HEK293 (cell line): ENCODE results near the gene RIPK4.
A peak's percentile ranks its signal among the peaks of the same experiment; 100 is the strongest.

Experiments
- CTCF ChIA-PET: fragments of 350-600 bp; formaldehyde crosslinking; extraction: SDS; loops from one replicate; lab custom pipeline; 2021; ENCODE audit warnings: antibody characterized with exemption; lab: Yijun Ruan, JAX
- POLR2A ChIA-PET: fragments of 300-600 bp; formaldehyde crosslinking; extraction: SDS; loops from one replicate; lab custom pipeline; 2020; ENCODE audit warnings: antibody characterized with exemption, inconsistent platforms; lab: Yijun Ruan, JAX
- H3K27ac ChIP-seq: fragments of 200-500 bp; sonication (Bioruptor generic); 2 replicates; pipeline ENCODE4 v1.5.1; 2014; ENCODE audit warnings: low read depth, low read length, control low read depth, inconsistent platforms; ENCODE audit errors: extremely low read depth
- H3K36me3 ChIP-seq, 2 experiments: fragments of 200-500 bp in 1 of 2; sonication (Bioruptor generic) in 1 of 2; 1 replicate in 1 of 2; 2 replicates in 1 of 2; pipeline ENCODE4 v1.5.1; 2014 to 2017; ENCODE audit warnings: inconsistent platforms in 2 of 2, low read length in 2 of 2; ENCODE audit not compliant: control insufficient read depth in 2 of 2, insufficient read depth in 1 of 2
- H3K4me1 ChIP-seq: fragments of 200-500 bp; sonication (Bioruptor generic); 2 replicates; pipeline ENCODE4 v1.5.1; 2014; ENCODE audit warnings: mild to moderate bottlenecking, low read length, inconsistent platforms; ENCODE audit not compliant: control insufficient read depth, insufficient read depth
- H3K4me3 ChIP-seq: 2 replicates; pipeline ENCODE4 v1.5.1; 2011; ENCODE audit warnings: low read depth, mild to moderate bottlenecking, control low read depth, low read length, moderate library complexity
- H3K9me3 ChIP-seq: fragments of 200-500 bp; sonication (Bioruptor generic); 2 replicates; pipeline ENCODE4 v1.5.1; 2014; ENCODE audit warnings: low read depth, low read length, inconsistent platforms; ENCODE audit not compliant: control insufficient read depth, insufficient read depth
- EGR2 ChIP-seq: fragments of 450-650 bp; formaldehyde crosslinking; IDR thresholded peaks from 2 replicates; pipeline ENCODE4 v1.5.1; 2016; ENCODE audit warnings: low read depth, missing biosample characterization, missing genetic modification characterization
- MEIS1 ChIP-seq: sonication (generic); formaldehyde crosslinking; IDR thresholded peaks from 2 replicates; pipeline ENCODE4 v1.8.1; 2022; ENCODE audit warnings: missing genetic modification reagents, mild to moderate bottlenecking, borderline replicate concordance
- MYNN ChIP-seq: fragments of 450-650 bp; formaldehyde crosslinking; IDR thresholded peaks from 2 replicates; pipeline ENCODE4 v1.5.1; 2016; ENCODE audit warnings: missing biosample characterization, missing genetic modification characterization, borderline replicate concordance
- SETDB1 ChIP-seq: IDR thresholded peaks from one replicate; pipeline ENCODE4 v1.6.1; 2017; ENCODE audit warnings: mild to moderate bottlenecking, low read length, moderate library complexity, mixed read lengths; ENCODE audit not compliant: insufficient read length
- SP7 ChIP-seq: fragments of 450-650 bp; formaldehyde crosslinking; IDR thresholded peaks from 2 replicates; pipeline ENCODE4 v1.5.1; 2016; ENCODE audit warnings: missing biosample characterization, missing genetic modification characterization
- ZNF169 ChIP-seq: fragments of 450-650 bp; formaldehyde crosslinking; IDR thresholded peaks from 2 replicates; pipeline ENCODE4 v1.5.1; 2016; ENCODE audit warnings: missing biosample characterization, missing genetic modification characterization
- ZNF211 ChIP-seq: fragments of 450-650 bp; formaldehyde crosslinking; IDR thresholded peaks from 2 replicates; pipeline ENCODE4 v1.5.1; 2016; ENCODE audit warnings: low read depth, missing biosample characterization, missing genetic modification characterization
- ZNF239 ChIP-seq: fragments of 450-650 bp; formaldehyde crosslinking; IDR thresholded peaks from 2 replicates; pipeline ENCODE4 v1.5.1; 2016; ENCODE audit warnings: missing biosample characterization, missing genetic modification characterization
- ZNF266 ChIP-seq: fragments of 450-650 bp; formaldehyde crosslinking; IDR thresholded peaks from 2 replicates; pipeline ENCODE4 v1.5.1; 2016; ENCODE audit warnings: missing biosample characterization, missing genetic modification characterization, low read depth
- ZNF311 ChIP-seq: fragments of 450-650 bp; formaldehyde crosslinking; IDR thresholded peaks from 2 replicates; pipeline ENCODE4 v1.5.1; 2017; ENCODE audit warnings: missing biosample characterization, missing genetic modification characterization, borderline replicate concordance
- ZNF350 ChIP-seq: fragments of 450-650 bp; formaldehyde crosslinking; IDR thresholded peaks from 2 replicates; pipeline ENCODE4 v1.5.0; 2017; ENCODE audit warnings: missing biosample characterization, mild to moderate bottlenecking, missing genetic modification characterization
- ZNF391 ChIP-seq: fragments of 450-650 bp; formaldehyde crosslinking; IDR thresholded peaks from 2 replicates; pipeline ENCODE4 v1.5.1; 2016; ENCODE audit warnings: low read depth, missing biosample characterization, missing genetic modification characterization, borderline replicate concordance
- ZNF548 ChIP-seq: fragments of 450-650 bp; formaldehyde crosslinking; IDR thresholded peaks from 2 replicates; pipeline ENCODE4 v1.5.1; 2016; ENCODE audit warnings: missing biosample characterization, missing genetic modification characterization
- ZNF560 ChIP-seq: fragments of 450-650 bp; formaldehyde crosslinking; IDR thresholded peaks from 2 replicates; pipeline ENCODE4 v1.5.1; 2017; ENCODE audit warnings: missing biosample characterization, missing genetic modification characterization, borderline replicate concordance
- ZNF610 ChIP-seq: fragments of 450-650 bp; formaldehyde crosslinking; IDR thresholded peaks from 2 replicates; pipeline ENCODE4 v1.5.1; 2016; ENCODE audit warnings: missing biosample characterization, missing genetic modification characterization, borderline replicate concordance
- ZNF747 ChIP-seq: fragments of 450-650 bp; formaldehyde crosslinking; IDR thresholded peaks from 2 replicates; pipeline ENCODE4 v1.5.1; 2016; ENCODE audit warnings: missing biosample characterization, missing genetic modification characterization
- ZNF76 ChIP-seq: fragments of 450-650 bp; formaldehyde crosslinking; IDR thresholded peaks from 2 replicates; pipeline ENCODE4; 2016; ENCODE audit warnings: low read depth, missing biosample characterization, missing genetic modification characterization, borderline replicate concordance
- ZNF791 ChIP-seq: fragments of 450-650 bp; formaldehyde crosslinking; IDR thresholded peaks from 2 replicates; pipeline ENCODE4 v1.5.1; 2016; ENCODE audit warnings: missing biosample characterization, missing genetic modification characterization
- ZNF837 ChIP-seq: fragments of 450-650 bp; formaldehyde crosslinking; IDR thresholded peaks from 2 replicates; pipeline ENCODE4 v1.5.1; 2016; ENCODE audit warnings: missing biosample characterization, missing genetic modification characterization
- ZSCAN23 ChIP-seq: fragments of 450-650 bp; formaldehyde crosslinking; IDR thresholded peaks from 2 replicates; pipeline ENCODE4 v1.5.1; 2016; ENCODE audit warnings: missing biosample characterization, missing genetic modification characterization
- TF ChIP-seq, protein P1 (sequence below): fragments of 450-650 bp; formaldehyde crosslinking; IDR thresholded peaks from 2 replicates; pipeline ENCODE4 v1.5.1; 2016; ENCODE audit warnings: missing biosample characterization, missing genetic modification characterization
- TF ChIP-seq, protein P2 (sequence below): fragments of 450-650 bp; formaldehyde crosslinking; IDR thresholded peaks from 2 replicates; pipeline ENCODE4 v1.5.1; 2016; ENCODE audit warnings: missing biosample characterization, missing genetic modification characterization

Gene RIPK4

DNA sequence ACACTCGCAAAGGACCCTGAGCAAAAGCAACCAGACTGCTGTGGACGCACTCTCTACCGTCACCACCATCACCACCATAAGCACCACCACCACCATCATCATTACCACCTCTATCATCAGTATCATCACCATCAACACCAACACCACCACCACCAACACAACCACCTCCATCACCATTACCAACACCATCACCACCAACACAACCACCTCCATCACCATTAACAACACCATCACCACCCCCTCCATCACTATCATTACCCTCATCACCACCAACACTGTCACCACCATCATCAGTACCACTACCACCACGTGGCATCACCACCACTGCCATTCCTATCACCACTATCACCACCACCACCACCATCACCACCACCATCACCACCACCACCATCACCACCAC, 38.8 kb upstream of the RIPK4 start:
- Histone ChIP-seq H3K27ac (no peak overlapping the region), H3K9me3 (no peaks in the 10 kb centered on the region), H3K36me3 (peaks cover 0 to 35% of the 10 kb centered on the region in 2 experiments; a peak in 2 of 3 replicates), H3K4me3 (no peak overlapping the region)
- POLR2A ChIA-PET: no interaction called here
- CTCF ChIA-PET: interaction anchor here (1.9 kb wide), 1 partner anchor 11 kb away, joined by 5 read pairs; no protein-coding TSS in a partner anchor
- TF ChIP-seq ZNF391 (no peak), ZNF311 (tag by site-specific recombination) (peak; percentile 50; the same call in 1 of the 2 replicates), ZNF169 (tag by site-specific recombination) (0 out of 2 replicates have a peak, but pooled peaks have one; percentile 59), ZNF560 (tag by site-specific recombination) (peak; percentile 61; the same call in 1 of the 2 replicates), MEIS1 (no peak), SETDB1 (no peak), ZNF76 (tag by site-specific recombination) (no peak), SP7 (tag by site-specific recombination) (no peak), ZNF266 (0 out of 2 replicates have a peak, but pooled peaks have one; percentile 11), MYNN (tag by site-specific recombination) (no peak), ZNF837 (peak; percentile 81; the same call in 1 of the 2 replicates), ZNF610 (tag by site-specific recombination) (no peak), ZNF548 (no peak), ZSCAN23 (tag by site-specific recombination) (no peak), ZNF239 (tag by site-specific recombination) (peak; percentile 51; the same call in 1 of the 2 replicates), ZNF211 (tag by site-specific recombination) (no peak), EGR2 (tag by site-specific recombination) (peak; percentile 55; the same call in 1 of the 2 replicates), ZNF350 (tag by site-specific recombination) (no peak), ZNF791 (0 out of 2 replicates have a peak, but pooled peaks have one; percentile 48)
- TF ChIP-seq, protein P1, sequence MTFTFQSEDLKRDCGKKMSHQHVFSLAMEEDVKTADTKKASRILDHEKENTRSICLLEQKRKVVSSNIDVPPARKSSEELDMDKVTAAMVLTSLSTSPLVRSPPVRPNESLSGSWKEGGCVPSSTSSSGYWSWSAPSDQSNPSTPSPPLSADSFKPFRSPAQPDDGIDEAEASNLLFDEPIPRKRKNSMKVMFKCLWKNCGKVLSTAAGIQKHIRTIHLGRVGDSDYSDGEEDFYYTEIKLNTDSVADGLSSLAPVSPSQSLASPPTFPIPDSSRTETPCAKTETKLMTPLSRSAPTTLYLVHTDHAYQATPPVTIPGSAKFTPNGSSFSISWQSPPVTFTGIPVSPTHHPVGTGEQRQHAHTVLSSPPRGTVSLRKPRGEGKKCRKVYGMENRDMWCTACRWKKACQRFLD (tag by site-specific recombination): no peak
- TF ChIP-seq, protein P2, sequence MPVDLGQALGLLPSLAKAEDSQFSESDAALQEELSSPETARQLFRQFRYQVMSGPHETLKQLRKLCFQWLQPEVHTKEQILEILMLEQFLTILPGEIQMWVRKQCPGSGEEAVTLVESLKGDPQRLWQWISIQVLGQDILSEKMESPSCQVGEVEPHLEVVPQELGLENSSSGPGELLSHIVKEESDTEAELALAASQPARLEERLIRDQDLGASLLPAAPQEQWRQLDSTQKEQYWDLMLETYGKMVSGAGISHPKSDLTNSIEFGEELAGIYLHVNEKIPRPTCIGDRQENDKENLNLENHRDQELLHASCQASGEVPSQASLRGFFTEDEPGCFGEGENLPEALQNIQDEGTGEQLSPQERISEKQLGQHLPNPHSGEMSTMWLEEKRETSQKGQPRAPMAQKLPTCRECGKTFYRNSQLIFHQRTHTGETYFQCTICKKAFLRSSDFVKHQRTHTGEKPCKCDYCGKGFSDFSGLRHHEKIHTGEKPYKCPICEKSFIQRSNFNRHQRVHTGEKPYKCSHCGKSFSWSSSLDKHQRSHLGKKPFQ (tag by site-specific recombination): no peak
- TF ChIP-seq, all 188 proteins: peak for 8
- H3K4me1 ChIP-seq: no peaks in the 10 kb centered on the region

DNA sequence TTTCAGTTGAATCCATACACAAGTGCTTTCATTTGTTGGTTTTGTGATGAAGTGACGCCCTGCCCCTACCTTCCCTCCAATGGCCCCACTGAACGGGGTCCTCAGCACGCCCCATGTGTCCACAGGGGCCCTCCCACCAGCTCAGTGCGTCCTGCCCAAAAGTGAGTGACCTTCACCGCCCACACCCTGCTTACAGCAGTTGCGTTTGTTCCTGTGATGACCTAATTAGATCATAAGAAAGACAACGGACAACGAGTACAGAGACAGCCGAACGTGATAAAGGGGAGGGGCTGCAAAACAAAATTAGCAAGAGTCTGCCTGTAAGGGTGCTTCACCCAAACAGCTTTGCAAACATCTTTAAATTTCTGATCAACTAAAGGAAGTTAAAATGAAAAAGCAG, 38.2 kb upstream of the RIPK4 start:
- H3K9me3 ChIP-seq: no peaks in the 10 kb centered on the region
- H3K27ac ChIP-seq: no peak overlapping the region
- no peak for TF ChIP-seq ZNF747 (tag by site-specific recombination)
- H3K4me3 ChIP-seq: no peak overlapping the region
- no peaks in the 10 kb centered on the region for H3K4me1 ChIP-seq
- H3K36me3 ChIP-seq: peaks cover 0 to 35% of the 10 kb centered on the region in 2 experiments; a peak in 2 of 3 replicates
- ChIA-PET CTCF (interaction anchor here (1.9 kb wide), 1 partner anchor 11 kb away, joined by 5 read pairs; no protein-coding TSS in a partner anchor), POLR2A (no interaction called here)
